ENCODE data around the gene TBX4. TPM values are rescaled to one million over a fixed set of nuclear protein-coding genes. Genes with fewer than 3 reads are reported as not detected.

The TBX4 gene
- polyA plus RNA-seq, 3 donors = not detected

- Mint-ChIP-seq H3K4me3 (peak overlapping the region; percentile 77 to 89), H3K27ac (no peak overlapping the region), H3K36me3 (peaks cover 7 to 8% of the 10 kb centered on the region in 2 donors), H3K9me3 (peaks cover 0 to 41% (median 18%) of the 10 kb centered on the region in 7 donors), H3K27me3 (ENCODE audit: low read depth in 3 of 3) (peaks cover 63 to 96% (median 77%) of the 10 kb centered on the region in 3 donors), H3K4me1 (peaks cover 18% of the 10 kb centered on the region)
- Histone ChIP-seq H4K20me1 (ENCODE audit: insufficient read depth, low read length) (peaks cover 5% of the 10 kb centered on the region), H3K4me2 (replicated peaks; ENCODE audit: extremely low read depth, low read length, poor library complexity, severe bottlenecking) (peak overlapping the region; percentile 99), H3K4me3 (replicated peaks in 1 of 3; ENCODE audit: low read depth in 2 of 3, low read length in 3 of 3) (peak overlapping the region; percentile 47 to 82 (median 58)), H3K27me3 (ENCODE audit: control insufficient read depth in 2 of 2, insufficient read depth in 2 of 2, low read length in 2 of 2) (peaks cover 68 to 93% of the 10 kb centered on the region in 2 donors), H2AFZ (ENCODE audit: insufficient read depth, low read depth, low read length, poor library complexity, severe bottlenecking) (peak overlapping the region; percentile 97), H3K27ac (ENCODE audit: low read depth in 1 of 2, low read length in 2 of 2) (no peak overlapping the region), H3K4me1 (ENCODE audit: control insufficient read depth in 1 of 2, insufficient read depth in 2 of 2, low read length in 2 of 2) (peaks cover 38 to 43% of the 10 kb centered on the region in 2 donors), H3K36me3 (replicated peaks in 1 of 2; ENCODE audit: control insufficient read depth in 1 of 2, insufficient read depth in 2 of 2, low read length in 2 of 2) (no peaks in the 10 kb centered on the region), H3K9me3 (replicated peaks in 1 of 2; ENCODE audit: control insufficient read depth in 1 of 2, insufficient read depth in 1 of 2, low read length in 2 of 2) (peaks cover 16 to 20% of the 10 kb centered on the region in 2 donors), H3K9ac (ENCODE audit: insufficient read depth, low read length, poor library complexity, severe bottlenecking) (peak overlapping the region; percentile 59), H3K79me2 (ENCODE audit: insufficient read depth, low read length) (no peaks in the 10 kb centered on the region)
- no peak for DNase-seq
- TF ChIP-seq CTCF (IDR thresholded peaks at IDR 0.05) = peak; percentile 66
- intact Hi-C loops (cut with micrococcal nuclease) = loop anchor here (5.0 to 10.0 kb wide), 2 partner anchors 144 to 426 kb away; no protein-coding TSS in a partner anchor
- WGBS (ENCODE audit: insufficient coverage) = under 1% methylated on average over 16 of the region's 29 CpGs
Measured at GRCh38 chr17:61411011-61411260, 41.3 kb upstream of the TBX4 start.

GRCh38 chr17:61411261-61412142 lies 40.7 kb upstream of the TBX4 start:
- intact Hi-C loops (cut with micrococcal nuclease) = loop anchor here (5.0 to 10.0 kb wide), 2 partner anchors 143 to 426 kb away; no protein-coding TSS in a partner anchor
- Mint-ChIP-seq H3K27me3 (ENCODE audit: low read depth in 3 of 3) (peaks cover 60 to 95% (median 71%) of the 10 kb centered on the region in 3 donors), H3K4me3 (peak overlapping the region; percentile 77 to 89), H3K27ac (no peak overlapping the region), H3K4me1 (peaks cover 18% of the 10 kb centered on the region), H3K9me3 (peaks cover 0 to 41% (median 18%) of the 10 kb centered on the region in 7 donors), H3K36me3 (peaks cover 7 to 10% of the 10 kb centered on the region in 2 donors)
- no peak for TF ChIP-seq CTCF (IDR thresholded peaks at IDR 0.05)
- peak overlapping the region; percentile 97 for H2AFZ ChIP-seq (ENCODE audit: insufficient read depth, low read depth, low read length, poor library complexity, severe bottlenecking)
- peak overlapping the region; percentile 47 to 82 (median 58) for H3K4me3 ChIP-seq (replicated peaks in 1 of 3; ENCODE audit: low read depth in 2 of 3, low read length in 3 of 3)
- peak overlapping the region; percentile 59 for H3K9ac ChIP-seq (ENCODE audit: insufficient read depth, low read length, poor library complexity, severe bottlenecking)
- no peak overlapping the region for H3K27ac ChIP-seq (ENCODE audit: low read depth in 1 of 2, low read length in 2 of 2)
- H3K79me2 ChIP-seq (ENCODE audit: insufficient read depth, low read length) = no peaks in the 10 kb centered on the region
- H3K4me1 ChIP-seq (ENCODE audit: control insufficient read depth in 1 of 2, insufficient read depth in 2 of 2, low read length in 2 of 2) = peaks cover 38 to 46% of the 10 kb centered on the region in 2 donors
- H3K36me3 ChIP-seq (replicated peaks in 1 of 2; ENCODE audit: control insufficient read depth in 1 of 2, insufficient read depth in 2 of 2, low read length in 2 of 2) = no peaks in the 10 kb centered on the region
- DNase-seq = peak in 2 of 3 donors; percentile 8 to 19
- 1% methylated on average over 63 of the region's 75 CpGs for WGBS (ENCODE audit: insufficient coverage)
- peaks cover 63 to 92% of the 10 kb centered on the region in 2 donors for H3K27me3 ChIP-seq (ENCODE audit: control insufficient read depth in 2 of 2, insufficient read depth in 2 of 2, low read length in 2 of 2)
- peaks cover 16% of the 10 kb centered on the region in 2 donors for H3K9me3 ChIP-seq (replicated peaks in 1 of 2; ENCODE audit: control insufficient read depth in 1 of 2, insufficient read depth in 1 of 2, low read length in 2 of 2)
- peak overlapping the region; percentile 99 for H3K4me2 ChIP-seq (replicated peaks; ENCODE audit: extremely low read depth, low read length, poor library complexity, severe bottlenecking)
- peaks cover 5% of the 10 kb centered on the region for H4K20me1 ChIP-seq (ENCODE audit: insufficient read depth, low read length)
